ENCODE data around the gene KRTAP12-3.
"Not testable (repeated sequence)": the region's sequence is repeated elsewhere in the genome, so short reads cannot be mapped to it uniquely, and the experiment has no call there.

- not testable (repeated sequence) for TF ChIP-seq CTCF, POLR2AphosphoS5, POLR2A, EP300 (IDR thresholded peaks at IDR 0.05)
These were observed 32.0 kb downstream of the KRTAP12-3 start for GRCh38 chr21:44689740-44690139.
